ACHN (cell line): ENCODE data around the gene NBEAL2.
A peak's percentile ranks its signal among the peaks of the same experiment; 100 is the strongest.

ENCODE experiments used
- DNase-seq: peaks from one replicate; pipeline ENCODE4 v3.0.0-alpha.2; 2015
- in situ Hi-C: cut with HindIII; loops from 2 replicates; pipeline ENCODE4 v1.10.0; 2017; ENCODE audit warnings: low sequenced_read_pairs, low pct_ligation_motif_present, low pct_unique_long_range_greater_than_20kb

NBEAL2 gene

GRCh38 chr3:46943237-46944187 lies 36.0 kb upstream of the NBEAL2 start:
- in situ Hi-C loops = no loop called here
- DNase-seq = peak; percentile 24

- in situ Hi-C loops = no loop called here
- no peak for DNase-seq
These were observed 35.3 kb upstream of the NBEAL2 start for GRCh38 chr3:46944191-46944590.

- DNase-seq = no peak
- in situ Hi-C loops = no loop called here
These were observed 33.0 kb upstream of the NBEAL2 start for GRCh38 chr3:46946416-46946815.

- peak; percentile 66 for DNase-seq
- in situ Hi-C loops = no loop called here
These were observed 32.5 kb upstream of the NBEAL2 start for GRCh38 chr3:46946856-46947545.

GRCh38 chr3:46947546-46947901 lies 31.9 kb upstream of the NBEAL2 start:
- no peak for DNase-seq
- in situ Hi-C loops = no loop called here

- DNase-seq = no peak
- in situ Hi-C loops = no loop called here
These were observed 31.3 kb upstream of the NBEAL2 start for GRCh38 chr3:46947981-46948791.

GRCh38 chr3:46948830-46949671 lies 30.4 kb upstream of the NBEAL2 start:
- in situ Hi-C loops = no loop called here
- DNase-seq = no peak

- DNase-seq = no peak
- in situ Hi-C loops = no loop called here
These were observed 29.3 kb upstream of the NBEAL2 start for GRCh38 chr3:46950177-46950576.

- DNase-seq = no peak
- in situ Hi-C loops = no loop called here
These were observed 28.7 kb upstream of the NBEAL2 start for GRCh38 chr3:46950650-46951241.

- in situ Hi-C loops = no loop called here
- no peak for DNase-seq
These were observed 26.7 kb upstream of the NBEAL2 start for GRCh38 chr3:46952813-46953212.

- in situ Hi-C loops = no loop called here
- DNase-seq = no peak
These were observed 26.0 kb upstream of the NBEAL2 start for GRCh38 chr3:46953234-46954010.

- in situ Hi-C loops = no loop called here
- no peak for DNase-seq
These were observed 25.3 kb upstream of the NBEAL2 start for GRCh38 chr3:46954178-46954577.

GRCh38 chr3:46955157-46955556 lies 24.3 kb upstream of the NBEAL2 start:
- DNase-seq = no peak
- in situ Hi-C loops = no loop called here

- in situ Hi-C loops = no loop called here
- no peak for DNase-seq
These were observed 23.6 kb upstream of the NBEAL2 start for GRCh38 chr3:46955801-46956259.

- in situ Hi-C loops = no loop called here
- DNase-seq = peak; percentile 29
These were observed 22.2 kb upstream of the NBEAL2 start for GRCh38 chr3:46957092-46957820.

GRCh38 chr3:46958467-46959160 lies 20.9 kb upstream of the NBEAL2 start:
- in situ Hi-C loops = no loop called here
- no peak for DNase-seq
